HCT116 (cell line): ENCODE measurements around the gene ZNF423. TPM values are rescaled to one million over a fixed set of nuclear protein-coding genes. Genes with fewer than 3 reads are reported as not detected.

ENCODE experiments used
- ATAC-seq: fragments of 200-7000 bp; cut with Tn5 transposase; 2 replicates; pipeline ENCODE4 v1.9.1; 2020; ENCODE audit warnings: mild to moderate bottlenecking, moderate library complexity
- BruUV-seq: library from RNA; stranded (reverse); fragments of 400-500 nt; replicated peaks from 2 replicates; lab custom pipeline; 2021; lab: Mats Ljungman, UMichigan
- CTCF ChIA-PET: fragments of 300-600 bp; sonication (Branson Sonifier 250); formaldehyde crosslinking; loops from one replicate; lab custom pipeline; 2021; ENCODE audit warnings: antibody characterized with exemption; lab: Charles Lee
- POLR2A ChIA-PET: fragments of 300-600, 350-600 bp; sonication (Branson Sonifier 250); formaldehyde crosslinking; loops from one replicate; lab custom pipeline; 2021; ENCODE audit warnings: antibody characterized with exemption; lab: Charles Lee
- RAD21 ChIA-PET, 2 experiments: fragments of 300-600 bp; sonication (Branson Sonifier 250); formaldehyde crosslinking; loops; one replicate each; lab custom pipeline; 2023; ENCODE audit warnings: low total read pairs in 2 of 2; ENCODE audit not compliant: uncharacterized antibody in 2 of 2, unreplicated experiment in 2 of 2, low non-redundant PET in 1 of 2; lab: Charles Lee
- DNase-seq: peaks from one replicate; pipeline ENCODE4 v3.0.0-alpha.2; 2010; ENCODE audit warnings: low read depth, low spot score
- H2AFZ ChIP-seq: fragments of 200-600 bp; shearing (Covaris generic), sonication (generic); 2 replicates; pipeline ENCODE4 v1.6.1; 2017; ENCODE audit warnings: low read depth, mixed run types, mixed read lengths, antibody characterized with exemption, low read length; ENCODE audit not compliant: poor library complexity, severe bottlenecking
- H3K27ac ChIP-seq: 2 replicates; pipeline ENCODE4 v1.5.1; 2012; ENCODE audit warnings: low read depth, low read length
- H3K27me3 ChIP-seq: fragments of 200-600 bp; sonication (generic); 2 replicates; pipeline ENCODE4 v1.6.1; 2016; ENCODE audit warnings: mixed run types, low read length, mixed read lengths; ENCODE audit not compliant: insufficient read depth
- H3K36me3 ChIP-seq, 2 experiments: fragments of 200-500 bp in 1 of 2; fragments of 200-600 bp in 1 of 2; sonication (Bioruptor generic) in 1 of 2; sonication (generic) in 1 of 2; 2 replicates each; pipeline versions ENCODE4 v1.5.1 to v1.6.1; 2014 to 2016; ENCODE audit warnings: low read length in 2 of 2, inconsistent platforms in 1 of 2, mixed read lengths in 1 of 2, mixed run types in 1 of 2; ENCODE audit not compliant: insufficient read depth in 2 of 2, control insufficient read depth in 1 of 2
- H3K4me1 ChIP-seq, 2 experiments: fragments of 200-600 bp in 1 of 2; sonication (generic) in 1 of 2; 2 replicates each; pipeline versions ENCODE4 v1.5.1 to v1.6.1; 2012 to 2017; ENCODE audit warnings: low read length in 2 of 2, inconsistent platforms in 1 of 2, mild to moderate bottlenecking in 1 of 2, mixed read lengths in 1 of 2, mixed run types in 1 of 2, moderate library complexity in 1 of 2; ENCODE audit not compliant: insufficient read depth in 2 of 2, control insufficient read depth in 1 of 2
- H3K4me2 ChIP-seq: fragments of 200-600 bp; sonication (generic); 2 replicates; pipeline ENCODE4 v1.6.1; 2017; ENCODE audit warnings: mixed run types, low read length, mixed read lengths
- H3K4me3 ChIP-seq, 2 experiments: fragments of 200-600 bp in 1 of 2; sonication (generic) in 1 of 2; replicated peaks in 1 of 2; 2 replicates each; pipeline ENCODE4 v1.5.1; 2011 to 2016; ENCODE audit warnings: low read length in 2 of 2, control low read depth in 1 of 2, low read depth in 1 of 2, mild to moderate bottlenecking in 1 of 2, mixed read lengths in 1 of 2, mixed run types in 1 of 2
- H3K79me2 ChIP-seq: fragments of 200-600 bp; sonication (generic); 2 replicates; pipeline ENCODE4 v1.6.1; 2017; ENCODE audit warnings: mild to moderate bottlenecking, mixed run types, low read length, moderate library complexity, mixed read lengths; ENCODE audit not compliant: insufficient read depth
- H3K9ac ChIP-seq: fragments of 200-600 bp; sonication (generic); 2 replicates; pipeline ENCODE4 v1.6.1; 2016; ENCODE audit warnings: low read length, mixed read lengths
- H3K9me2 ChIP-seq: fragments of 200-600 bp; sonication (generic), shearing (Covaris generic); 2 replicates; pipeline ENCODE4 v1.6.1; 2017; ENCODE audit warnings: mixed run types, mild to moderate bottlenecking, moderate library complexity; ENCODE audit not compliant: insufficient read depth
- H3K9me3 ChIP-seq, 2 experiments: fragments of 200-500 bp in 1 of 2; fragments of 200-600 bp in 1 of 2; sonication (Bioruptor generic) in 1 of 2; sonication (generic) in 1 of 2; 2 replicates each; pipeline ENCODE4 v1.6.1; 2014 to 2017; ENCODE audit warnings: low read length in 2 of 2, mixed read lengths in 2 of 2, inconsistent platforms in 1 of 2, low read depth in 1 of 2, mild to moderate bottlenecking in 1 of 2, mixed run types in 1 of 2, moderate library complexity in 1 of 2; ENCODE audit not compliant: control insufficient read depth in 1 of 2, insufficient read depth in 1 of 2
- H4K20me1 ChIP-seq: fragments of 200-600 bp; sonication (generic), shearing (Covaris generic); 2 replicates; pipeline ENCODE4 v1.6.1; 2017; ENCODE audit warnings: mixed run types, mild to moderate bottlenecking, moderate library complexity; ENCODE audit not compliant: insufficient read depth
- EZH2phosphoT487 ChIP-seq: fragments of 200-600 bp; IDR thresholded peaks from 2 replicates; pipeline ENCODE4 v1.6.1; 2018; ENCODE audit warnings: antibody characterized with exemption, borderline replicate concordance
- FOSL1 ChIP-seq: IDR thresholded peaks from 2 replicates; pipeline ENCODE4 v1.6.1; 2012; ENCODE audit warnings: low read depth
- ZNF274 ChIP-seq: fragments of 200-500 bp; sonication (Bioruptor generic); IDR thresholded peaks from 2 replicates; pipeline ENCODE4 v1.6.1; 2014; ENCODE audit warnings: mild to moderate bottlenecking, low read depth, low read length, inconsistent platforms
- intact Hi-C: fragments of 100-400 bp; cut with micrococcal nuclease; formaldehyde crosslinking; loops from 2 replicates; pipeline ENCODE4 v1.10.0; 2022
- total RNA-seq: library from RNA; stranded (reverse); gene quantifications from one replicate; pipeline ENCODE4 v1.2.1, GENCODE V29; 2021; ENCODE audit not compliant: unreplicated experiment
- TF ChIP-seq, protein P1 (sequence below): IDR thresholded peaks from 2 replicates; pipeline ENCODE4 v1.6.1; 2012; ENCODE audit warnings: low read depth
- TF ChIP-seq, protein P2 (sequence below): IDR thresholded peaks from 2 replicates; pipeline ENCODE4 v1.6.1; 2011; ENCODE audit warnings: mild to moderate bottlenecking, low read length, moderate library complexity; ENCODE audit not compliant: insufficient replicate concordance; ENCODE audit errors: extremely low read depth

The ZNF423 gene
- total RNA-seq, 1 experiment from 2014 or later: 0.22 TPM

DNA sequence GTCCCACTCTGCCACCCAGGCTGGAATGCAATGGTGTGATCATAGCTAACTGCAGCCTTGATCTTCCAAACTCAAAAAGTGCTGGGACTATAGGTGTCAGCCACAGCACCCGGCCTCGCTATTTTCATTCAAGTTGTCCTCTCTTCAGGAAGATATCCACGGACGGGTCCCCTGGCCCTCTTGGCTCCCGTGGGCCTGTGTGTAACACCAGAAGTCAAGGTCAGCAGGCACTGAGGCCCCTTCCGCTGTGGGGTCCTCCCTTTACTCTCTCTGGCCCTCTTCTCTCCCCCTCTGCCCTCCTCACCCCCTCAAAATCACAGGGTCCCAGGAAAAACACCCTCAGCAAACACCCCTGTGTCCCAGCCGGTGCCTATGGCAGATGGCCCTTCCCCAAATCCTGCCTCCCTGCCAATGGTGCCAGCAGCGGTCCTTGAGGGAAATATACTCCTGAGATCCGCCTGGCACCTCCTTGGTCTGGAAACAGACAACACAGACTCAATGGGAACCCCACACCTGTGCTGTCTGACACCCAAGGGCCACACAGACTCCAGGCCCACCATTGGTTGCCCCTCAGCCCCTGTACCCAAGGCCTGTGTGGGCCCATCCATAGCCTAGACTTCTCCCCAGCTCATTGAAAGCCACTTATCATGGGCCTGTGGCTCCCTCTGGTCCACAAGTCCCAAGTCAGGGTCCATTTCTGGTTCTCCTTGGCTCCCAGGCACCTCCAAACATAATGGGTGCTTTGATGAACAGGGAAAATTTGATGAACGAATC lies 221.5 kb downstream of the ZNF423 start:
- H3K9ac ChIP-seq: no peak overlapping the region
- no peaks in the 10 kb centered on the region for H3K4me1 ChIP-seq
- ATAC-seq (no peak), DNase-seq (no peak)
- no peak overlapping the region for H3K4me3 ChIP-seq
- no peak overlapping the region for H2AFZ ChIP-seq
- no peaks in the 10 kb centered on the region for H3K9me3 ChIP-seq
- no peaks in the 10 kb centered on the region for H3K79me2 ChIP-seq
- no peaks in the 10 kb centered on the region for H3K9me2 ChIP-seq
- H3K27ac ChIP-seq: no peak overlapping the region
- TF ChIP-seq, protein P1, sequence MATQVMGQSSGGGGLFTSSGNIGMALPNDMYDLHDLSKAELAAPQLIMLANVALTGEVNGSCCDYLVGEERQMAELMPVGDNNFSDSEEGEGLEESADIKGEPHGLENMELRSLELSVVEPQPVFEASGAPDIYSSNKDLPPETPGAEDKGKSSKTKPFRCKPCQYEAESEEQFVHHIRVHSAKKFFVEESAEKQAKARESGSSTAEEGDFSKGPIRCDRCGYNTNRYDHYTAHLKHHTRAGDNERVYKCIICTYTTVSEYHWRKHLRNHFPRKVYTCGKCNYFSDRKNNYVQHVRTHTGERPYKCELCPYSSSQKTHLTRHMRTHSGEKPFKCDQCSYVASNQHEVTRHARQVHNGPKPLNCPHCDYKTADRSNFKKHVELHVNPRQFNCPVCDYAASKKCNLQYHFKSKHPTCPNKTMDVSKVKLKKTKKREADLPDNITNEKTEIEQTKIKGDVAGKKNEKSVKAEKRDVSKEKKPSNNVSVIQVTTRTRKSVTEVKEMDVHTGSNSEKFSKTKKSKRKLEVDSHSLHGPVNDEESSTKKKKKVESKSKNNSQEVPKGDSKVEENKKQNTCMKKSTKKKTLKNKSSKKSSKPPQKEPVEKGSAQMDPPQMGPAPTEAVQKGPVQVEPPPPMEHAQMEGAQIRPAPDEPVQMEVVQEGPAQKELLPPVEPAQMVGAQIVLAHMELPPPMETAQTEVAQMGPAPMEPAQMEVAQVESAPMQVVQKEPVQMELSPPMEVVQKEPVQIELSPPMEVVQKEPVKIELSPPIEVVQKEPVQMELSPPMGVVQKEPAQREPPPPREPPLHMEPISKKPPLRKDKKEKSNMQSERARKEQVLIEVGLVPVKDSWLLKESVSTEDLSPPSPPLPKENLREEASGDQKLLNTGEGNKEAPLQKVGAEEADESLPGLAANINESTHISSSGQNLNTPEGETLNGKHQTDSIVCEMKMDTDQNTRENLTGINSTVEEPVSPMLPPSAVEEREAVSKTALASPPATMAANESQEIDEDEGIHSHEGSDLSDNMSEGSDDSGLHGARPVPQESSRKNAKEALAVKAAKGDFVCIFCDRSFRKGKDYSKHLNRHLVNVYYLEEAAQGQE: no peak
- no peak for TF ChIP-seq FOSL1
- no peak for TF ChIP-seq ZNF274
- no peak for TF ChIP-seq EZH2phosphoT487
- intact Hi-C loops: no loop called here
- ChIA-PET CTCF (no interaction called here), RAD21 (no interaction called here), POLR2A (no interaction called here)
- no peaks in the 10 kb centered on the region for H4K20me1 ChIP-seq
- no peaks in the 10 kb centered on the region for H3K36me3 ChIP-seq
- H3K4me2 ChIP-seq: no peak overlapping the region
- BruUV-seq: no TSS peak
- no peaks in the 10 kb centered on the region for H3K27me3 ChIP-seq

DNA sequence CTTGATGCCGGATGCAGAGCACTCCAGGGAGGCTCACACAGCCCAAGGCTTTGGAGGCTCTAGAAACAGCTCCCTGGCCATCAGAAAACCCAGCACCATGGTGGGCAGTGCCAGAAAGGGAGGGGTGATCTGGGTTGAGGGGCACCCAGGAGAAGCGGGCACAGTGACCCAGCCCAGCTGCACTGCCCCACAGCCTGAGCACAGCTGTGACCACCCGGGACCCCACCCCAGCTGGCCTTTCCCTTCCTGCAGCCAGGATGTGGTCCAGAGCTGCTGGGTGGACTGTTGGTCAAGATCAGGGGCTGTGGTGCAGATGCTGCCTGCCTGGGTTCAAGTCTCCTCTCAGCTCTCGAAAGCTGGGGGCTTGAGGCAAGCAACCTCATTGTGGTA lies 223.1 kb downstream of the ZNF423 start:
- intact Hi-C loops: no loop called here
- H3K4me2 ChIP-seq: no peak overlapping the region
- no peak for ATAC-seq
- H3K27ac ChIP-seq: no peak overlapping the region
- no peaks in the 10 kb centered on the region for H3K4me1 ChIP-seq
- ChIA-PET POLR2A (no interaction called here), CTCF (no interaction called here), RAD21 (no interaction called here)
- no peaks in the 10 kb centered on the region for H3K9me3 ChIP-seq
- H4K20me1 ChIP-seq: no peaks in the 10 kb centered on the region
- no peak overlapping the region for H3K9ac ChIP-seq
- H2AFZ ChIP-seq: no peak overlapping the region
- no peaks in the 10 kb centered on the region for H3K36me3 ChIP-seq
- no peaks in the 10 kb centered on the region for H3K9me2 ChIP-seq
- TF ChIP-seq, protein P2, sequence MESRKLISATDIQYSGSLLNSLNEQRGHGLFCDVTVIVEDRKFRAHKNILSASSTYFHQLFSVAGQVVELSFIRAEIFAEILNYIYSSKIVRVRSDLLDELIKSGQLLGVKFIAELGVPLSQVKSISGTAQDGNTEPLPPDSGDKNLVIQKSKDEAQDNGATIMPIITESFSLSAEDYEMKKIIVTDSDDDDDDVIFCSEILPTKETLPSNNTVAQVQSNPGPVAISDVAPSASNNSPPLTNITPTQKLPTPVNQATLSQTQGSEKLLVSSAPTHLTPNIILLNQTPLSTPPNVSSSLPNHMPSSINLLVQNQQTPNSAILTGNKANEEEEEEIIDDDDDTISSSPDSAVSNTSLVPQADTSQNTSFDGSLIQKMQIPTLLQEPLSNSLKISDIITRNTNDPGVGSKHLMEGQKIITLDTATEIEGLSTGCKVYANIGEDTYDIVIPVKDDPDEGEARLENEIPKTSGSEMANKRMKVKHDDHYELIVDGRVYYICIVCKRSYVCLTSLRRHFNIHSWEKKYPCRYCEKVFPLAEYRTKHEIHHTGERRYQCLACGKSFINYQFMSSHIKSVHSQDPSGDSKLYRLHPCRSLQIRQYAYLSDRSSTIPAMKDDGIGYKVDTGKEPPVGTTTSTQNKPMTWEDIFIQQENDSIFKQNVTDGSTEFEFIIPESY: no peak
- no peaks in the 10 kb centered on the region for H3K27me3 ChIP-seq
- no peaks in the 10 kb centered on the region for H3K79me2 ChIP-seq
- BruUV-seq: no TSS peak
- H3K4me3 ChIP-seq: no peak overlapping the region
- no peak for DNase-seq
